RWPE1 (cell line): ENCODE data around the gene IGF2BP1.
A peak's percentile ranks its signal among the peaks of the same experiment; 100 is the strongest.

ENCODE experiments used
- CTCF ChIA-PET: fragments of 350-600 bp; sonication (Branson Sonifier 250); formaldehyde crosslinking; extraction: SDS; loops from one replicate; lab custom pipeline; 2021; lab: Yijun Ruan, JAX
- POLR2A ChIA-PET: fragments of 400-600 bp; formaldehyde crosslinking; extraction: SDS; loops from one replicate; lab custom pipeline; 2020; ENCODE audit warnings: antibody characterized with exemption; ENCODE audit not compliant: low non-redundant PET; lab: Yijun Ruan, JAX
- DNase-seq: peaks from one replicate; pipeline ENCODE4 v3.0.0; 2012; ENCODE audit warnings: low spot score
- H3K27ac ChIP-seq: fragments of 450-650 bp; 2 replicates; pipeline ENCODE4 v1.5.1; 2017
- CTCF ChIP-seq: fragments of 450-650 bp; conservative IDR thresholded peaks from 2 replicates; pipeline ENCODE4 v1.5.1; 2017; ENCODE audit warnings: low read depth, mild to moderate bottlenecking

The IGF2BP1 gene

GRCh38 chr17:49012769-49013255 is 15.6 kb downstream of the IGF2BP1 start:
- no peak for DNase-seq
- ChIA-PET CTCF (no interaction called here), POLR2A (no interaction called here)
- TF ChIP-seq CTCF: no peak
- H3K27ac ChIP-seq: no peak overlapping the region

DNA sequence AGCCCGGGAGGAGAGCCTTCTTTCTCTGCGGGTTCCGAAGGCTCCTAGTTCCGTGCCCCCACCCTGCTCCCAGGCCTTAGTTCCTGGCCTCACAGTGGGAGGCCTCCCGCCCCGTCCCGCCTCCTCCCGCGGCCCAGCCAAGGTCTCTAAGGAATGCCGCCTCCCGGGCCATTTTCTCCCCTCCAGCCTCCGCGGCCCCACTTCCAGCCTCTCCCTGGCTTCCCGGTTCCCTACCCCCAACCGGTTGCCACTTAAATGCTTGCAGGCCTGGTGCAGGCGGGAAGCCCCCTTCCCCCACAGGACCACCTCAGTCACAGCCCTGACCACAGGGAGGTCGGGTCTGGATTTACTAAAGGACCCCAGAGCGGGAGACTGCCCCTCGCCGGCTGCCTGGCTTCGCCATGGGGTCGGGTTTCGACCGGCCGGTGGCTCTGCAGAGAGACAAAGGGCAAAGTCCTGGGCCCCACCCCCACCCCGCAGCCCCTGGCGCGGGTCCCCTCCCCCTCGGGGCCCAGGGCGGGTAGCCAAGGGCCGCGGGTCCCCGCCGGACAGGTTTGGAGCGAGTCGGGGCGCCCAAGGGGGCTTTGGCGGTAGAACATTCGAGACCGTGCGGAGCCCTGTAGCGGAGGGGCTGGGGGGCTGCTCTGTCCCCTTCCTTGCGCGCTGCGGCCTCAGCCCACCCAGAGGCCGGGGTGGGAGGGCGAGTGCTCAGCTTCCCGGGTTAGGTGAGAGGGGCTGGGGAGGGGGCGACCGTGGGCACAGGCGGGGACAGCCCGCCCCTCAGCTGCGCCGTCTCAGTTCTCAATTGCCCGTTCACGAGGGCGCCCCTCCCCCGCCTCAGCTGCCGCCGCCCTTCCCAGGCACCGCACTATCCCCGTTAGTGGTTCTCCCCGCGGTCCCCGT is 16.4 kb downstream of the IGF2BP1 start:
- no peak for TF ChIP-seq CTCF
- POLR2A ChIA-PET: no interaction called here
- H3K27ac ChIP-seq: no peak overlapping the region
- CTCF ChIA-PET: interaction anchor here (0.7 kb wide), 1 partner anchor 19 kb away, joined by 4 read pairs; no protein-coding TSS in a partner anchor
- no peak for DNase-seq

GRCh38 chr17:49015179-49015923 is 18.2 kb downstream of the IGF2BP1 start:
- no peak for DNase-seq
- no peak for TF ChIP-seq CTCF
- H3K27ac ChIP-seq: no peak overlapping the region
- ChIA-PET CTCF (interaction anchor here (0.6 to 1.7 kb wide), 6 partner anchors 9 to 208 kb away, joined by 3 to 7 read pairs (median 4); partner anchors contain the start of gene ATP5MC1), POLR2A (interaction anchor here (0.6 kb wide), 1 partner anchor 118 kb away, joined by 6 read pairs; no protein-coding TSS in a partner anchor)

DNA sequence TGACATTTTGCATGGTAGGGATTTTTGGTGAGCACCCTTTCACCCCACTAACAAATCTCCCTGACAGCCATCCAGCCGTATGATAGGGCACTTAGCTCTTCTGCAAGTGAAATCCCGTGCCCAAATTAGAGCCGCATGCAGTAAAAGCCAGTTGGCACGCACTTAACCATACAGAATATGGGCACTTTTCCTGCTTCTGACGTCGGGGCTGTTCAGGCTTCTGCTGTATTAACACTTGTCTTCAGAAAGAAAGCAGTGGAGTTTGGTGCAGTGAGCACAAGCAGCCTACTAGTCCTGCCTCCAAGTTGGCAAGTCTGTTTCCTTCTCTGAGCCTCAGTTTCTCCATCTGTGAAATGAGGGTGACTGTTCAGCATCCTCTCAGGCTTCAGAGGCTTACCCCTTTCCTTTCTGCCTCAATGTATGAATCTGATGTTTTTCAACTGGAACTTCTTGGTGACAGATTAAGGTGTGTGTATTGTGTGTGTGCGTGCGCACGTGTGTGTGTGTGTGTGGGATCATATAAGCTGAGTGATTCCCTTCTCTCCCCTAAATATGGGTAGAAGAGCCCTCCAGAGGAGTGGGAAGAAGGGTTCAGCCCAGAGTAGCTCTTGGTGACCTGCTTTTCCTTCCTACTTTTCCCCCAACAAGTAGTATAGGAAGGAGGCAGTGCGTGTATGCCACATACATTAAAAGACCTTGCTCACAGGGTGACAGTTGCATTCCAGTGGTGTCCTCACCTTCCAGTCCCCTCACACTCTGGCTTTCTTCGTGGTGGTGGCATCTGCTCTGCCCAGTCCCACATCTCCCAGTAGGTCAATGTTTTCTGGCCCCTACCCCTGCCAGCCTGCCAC is 19.0 kb downstream of the IGF2BP1 start:
- no peak for DNase-seq
- no peak for TF ChIP-seq CTCF
- ChIA-PET CTCF (interaction anchor here (0.6 to 1.7 kb wide), 3 partner anchors 15 to 123 kb away, joined by 3 to 7 read pairs (median 4); partner anchors contain the start of gene ATP5MC1), POLR2A (no interaction called here)
- peak overlapping the region; percentile 73 for H3K27ac ChIP-seq

DNA sequence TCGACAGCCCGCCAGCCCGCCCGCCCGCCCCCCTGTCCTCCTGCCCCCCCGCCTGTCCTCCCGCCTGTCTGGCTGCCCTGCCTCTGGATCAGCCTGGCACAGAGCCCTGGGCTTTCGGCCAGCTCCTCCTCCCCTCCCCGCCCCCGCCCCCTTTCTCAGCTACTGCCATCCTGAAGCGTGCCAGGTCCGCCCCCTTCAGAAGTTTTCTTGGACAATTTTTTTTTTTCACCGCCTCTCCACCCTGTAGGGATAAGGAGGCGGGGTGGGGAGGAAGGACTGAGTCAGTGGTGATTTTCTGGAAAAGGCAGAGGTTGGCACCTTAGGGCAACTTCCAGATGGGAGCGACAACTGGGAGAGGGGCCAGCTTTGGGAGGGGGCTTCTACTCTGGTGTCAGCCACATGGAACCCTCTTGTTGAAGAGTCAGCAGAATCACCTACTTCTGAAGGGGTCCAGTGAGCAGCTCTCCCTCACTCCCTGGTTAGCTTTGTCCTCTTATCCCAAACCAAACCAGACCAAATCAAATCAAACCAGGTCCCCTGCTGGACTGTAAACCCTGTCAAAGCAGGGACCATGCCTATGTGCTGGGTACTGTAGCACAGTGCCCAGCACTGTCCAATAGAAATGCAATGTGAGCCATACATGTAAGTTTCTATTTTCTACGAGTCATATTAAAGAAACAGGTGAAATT is 19.7 kb downstream of the IGF2BP1 start:
- no peak for TF ChIP-seq CTCF
- DNase-seq: peak; percentile 94
- H3K27ac ChIP-seq: peak overlapping the region; percentile 73
- ChIA-PET CTCF (interaction anchor here (0.6 kb wide), 1 partner anchor 14 kb away, joined by 3 read pairs; no protein-coding TSS in a partner anchor), POLR2A (no interaction called here)
